Body of pancreas (tissue), 4 donors: ENCODE measurements around the gene UBE2D4.
"Not testable (repeated sequence)": the region's sequence is repeated elsewhere in the genome, so short reads cannot be mapped to it uniquely, and the experiment has no call there.

Experiments used
- POLR2A ChIP-seq, 3 donors: fragments of 450-650 bp; IDR thresholded peaks; one replicate each; pipeline ENCODE4 v1.6.1; 2016; ENCODE audit warnings: antibody characterized with exemption in 3 of 3, mild to moderate bottlenecking in 2 of 3
- TF ChIP-seq, protein P1 (sequence below), 7 experiments: fragments of 450-650 bp in 4 of 7; fragments of 200-600 bp in 3 of 7; sonication (generic) in 3 of 7; IDR thresholded peaks; one replicate each; pipeline ENCODE4 v1.5.1; 2016 to 2019; ENCODE audit warnings: antibody characterized with exemption in 7 of 7

GRCh38 chr7:43974033-43974573 is 47.9 kb downstream of the UBE2D4 start:
- not testable (repeated sequence) for TF ChIP-seq POLR2A (IDR thresholded peaks at IDR 0.05)
- TF ChIP-seq, protein P1, sequence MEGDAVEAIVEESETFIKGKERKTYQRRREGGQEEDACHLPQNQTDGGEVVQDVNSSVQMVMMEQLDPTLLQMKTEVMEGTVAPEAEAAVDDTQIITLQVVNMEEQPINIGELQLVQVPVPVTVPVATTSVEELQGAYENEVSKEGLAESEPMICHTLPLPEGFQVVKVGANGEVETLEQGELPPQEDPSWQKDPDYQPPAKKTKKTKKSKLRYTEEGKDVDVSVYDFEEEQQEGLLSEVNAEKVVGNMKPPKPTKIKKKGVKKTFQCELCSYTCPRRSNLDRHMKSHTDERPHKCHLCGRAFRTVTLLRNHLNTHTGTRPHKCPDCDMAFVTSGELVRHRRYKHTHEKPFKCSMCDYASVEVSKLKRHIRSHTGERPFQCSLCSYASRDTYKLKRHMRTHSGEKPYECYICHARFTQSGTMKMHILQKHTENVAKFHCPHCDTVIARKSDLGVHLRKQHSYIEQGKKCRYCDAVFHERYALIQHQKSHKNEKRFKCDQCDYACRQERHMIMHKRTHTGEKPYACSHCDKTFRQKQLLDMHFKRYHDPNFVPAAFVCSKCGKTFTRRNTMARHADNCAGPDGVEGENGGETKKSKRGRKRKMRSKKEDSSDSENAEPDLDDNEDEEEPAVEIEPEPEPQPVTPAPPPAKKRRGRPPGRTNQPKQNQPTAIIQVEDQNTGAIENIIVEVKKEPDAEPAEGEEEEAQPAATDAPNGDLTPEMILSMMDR (IDR thresholded peaks at IDR 0.05), result not testable (repeated sequence)
